B cell (primary cell): Measurements from ENCODE around the gene CLEC1B. TPM values are rescaled to one million over a fixed set of nuclear protein-coding genes. Genes with fewer than 3 reads are reported as not detected.

Source experiments
- ATAC-seq: fragments of 200-7000 bp; cut with Tn5 transposase; one replicate; pipeline ENCODE4 v1.10.0; 2021; ENCODE audit warnings: low read depth, mild to moderate bottlenecking, moderate number of reproducible peaks, moderate library complexity
- CTCF ChIA-PET: fragments of 350-600 bp; sonication (Branson Sonifier 250); formaldehyde crosslinking; loops from one replicate; lab custom pipeline; 2021; ENCODE audit warnings: antibody characterized with exemption, inconsistent platforms; lab: Charles Lee
- POLR2A ChIA-PET: fragments of 350-600 bp; sonication (Branson Sonifier 250); formaldehyde crosslinking; loops from one replicate; lab custom pipeline; 2021; ENCODE audit warnings: antibody characterized with exemption; lab: Charles Lee
- DNase-seq: peaks from one replicate; pipeline ENCODE4 v3.0.0; 2013
- H2AFZ ChIP-seq: 2 replicates; pipeline ENCODE4 v1.6.1; 2012; ENCODE audit warnings: mild to moderate bottlenecking, low read depth, low read length; ENCODE audit not compliant: insufficient read depth, poor library complexity, severe bottlenecking
- H3K27ac ChIP-seq, 2 donors: 1 replicate in 1 of 2; 2 replicates in 1 of 2; pipeline ENCODE4 v1.5.1; 2012 to 2013; ENCODE audit warnings: low read length in 2 of 2, mild to moderate bottlenecking in 2 of 2, moderate library complexity in 1 of 2
- H3K27me3 ChIP-seq, 4 experiments: fragments of 200-600 bp in 1 of 4; sonication (generic) in 1 of 4; replicated peaks in 1 of 4; 1 replicate in 2 of 4; 2 replicates in 2 of 4; pipeline versions ENCODE4 v1.6.1 to v1.7.0; 2013 to 2016; ENCODE audit warnings: low read length in 3 of 4, mild to moderate bottlenecking in 2 of 4, mixed read lengths in 1 of 4, moderate library complexity in 1 of 4; ENCODE audit not compliant: insufficient read depth in 4 of 4, control insufficient read depth in 3 of 4; ENCODE audit errors: control extremely low read depth in 1 of 4
- H3K36me3 ChIP-seq, 2 experiments: replicated peaks in 1 of 2; 1 replicate in 1 of 2; 2 replicates in 1 of 2; pipeline versions ENCODE4 v1.6.1 to v1.7.1; 2013; ENCODE audit warnings: low read length in 1 of 2; ENCODE audit not compliant: insufficient read depth in 2 of 2, control insufficient read depth in 1 of 2; ENCODE audit errors: control extremely low read depth in 1 of 2, extremely low read depth in 1 of 2
- H3K4me1 ChIP-seq, 2 donors: fragments of 200-600 bp in 1 of 2; sonication (generic) in 1 of 2; 1 replicate in 1 of 2; 2 replicates in 1 of 2; pipeline versions ENCODE4 v1.5.1 to v1.6.1; 2013 to 2017; ENCODE audit warnings: low read length in 2 of 2; ENCODE audit not compliant: control insufficient read depth in 2 of 2, insufficient read depth in 2 of 2
- H3K4me2 ChIP-seq: replicated peaks from 2 replicates; pipeline ENCODE3; 2012; ENCODE audit warnings: mild to moderate bottlenecking, low read depth, low read length; ENCODE audit not compliant: poor library complexity, severe bottlenecking
- H3K4me3 ChIP-seq, 5 experiments: fragments of 200-600 bp in 1 of 5; sonication (generic) in 1 of 5; 1 replicate in 3 of 5; 2 replicates in 2 of 5; pipeline versions ENCODE4 v1.5.1 to v1.7.0; 2011 to 2016; ENCODE audit warnings: low read length in 4 of 5, mild to moderate bottlenecking in 4 of 5, low read depth in 2 of 5, control low read depth in 1 of 5, moderate library complexity in 1 of 5; ENCODE audit not compliant: insufficient read depth in 1 of 5; ENCODE audit errors: control extremely low read depth in 1 of 5, extremely low read depth in 1 of 5
- H3K79me2 ChIP-seq: fragments of 200-600 bp; sonication (generic); one replicate; pipeline ENCODE4 v1.6.0; 2016; ENCODE audit warnings: low read length; ENCODE audit not compliant: control insufficient read depth, insufficient read depth
- H3K9ac ChIP-seq: fragments of 200-600 bp; sonication (generic); 2 replicates; pipeline ENCODE4 v1.6.1; 2017; ENCODE audit warnings: mild to moderate bottlenecking, low read length, moderate library complexity
- H3K9me3 ChIP-seq, 3 donors: one replicate each; pipeline versions ENCODE4 v1.6.1 to v1.7.1; 2013; ENCODE audit warnings: low read length in 2 of 3; ENCODE audit not compliant: control insufficient read depth in 2 of 3, insufficient read depth in 1 of 3; ENCODE audit errors: control extremely low read depth in 1 of 3
- H4K20me1 ChIP-seq: 2 replicates; pipeline ENCODE4 v1.6.0; 2012; ENCODE audit warnings: mild to moderate bottlenecking, low read length; ENCODE audit not compliant: insufficient read depth, control insufficient read depth, poor library complexity, severe bottlenecking
- H3K27ac Mint-ChIP-seq: one replicate; pipeline ENCODE4 v1.8.0; 2021; ENCODE audit warnings: mixed read lengths
- H3K27me3 Mint-ChIP-seq: one replicate; pipeline ENCODE4 v1.8.0; 2021; ENCODE audit warnings: mixed read lengths
- H3K4me1 Mint-ChIP-seq: one replicate; pipeline ENCODE4 v1.8.0; 2021; ENCODE audit warnings: mixed read lengths
- H3K4me3 Mint-ChIP-seq: one replicate; pipeline ENCODE4 v1.8.0; 2021; ENCODE audit warnings: mixed read lengths
- H3K9me3 Mint-ChIP-seq: one replicate; pipeline ENCODE4 v1.8.0; 2022; ENCODE audit warnings: mixed read lengths; ENCODE audit not compliant: insufficient read depth
- EZH2 ChIP-seq: IDR thresholded peaks from 2 replicates; pipeline ENCODE4 v1.6.1; 2012; ENCODE audit warnings: borderline replicate concordance, low read depth, mild to moderate bottlenecking, moderate library complexity, low read length; ENCODE audit not compliant: insufficient read depth, poor library complexity, severe bottlenecking
- WGBS: methylation state at CpG from one replicate; pipeline ENCODE4 v1.1.5; 2013; ENCODE audit warnings: missing lambda C conversion rate; ENCODE audit not compliant: insufficient coverage; 5-methylcytosine and 5-hydroxymethylcytosine counted together
- intact Hi-C: fragments of 100-400 bp; cut with micrococcal nuclease; formaldehyde crosslinking; loops from one replicate; pipeline ENCODE4 v1.10.0; 2022
- polyA plus RNA-seq: library from polyadenylated mRNA; depleted of rRNA; stranded (reverse); fragments of >200 nt; gene quantifications from 2 replicates; pipeline ENCODE4 v1.2.3, GENCODE V29; 2012
- total RNA-seq, 2 donors: library from RNA; stranded (reverse); fragments of 120-200 nt in 1 of 2; gene quantifications; 1 replicate in 1 of 2; 2 replicates in 1 of 2; pipeline versions ENCODE4 v1.2.3 to v1.2.4, GENCODE V29; 2013 to 2022
- TF ChIP-seq, protein P1 (sequence below): fragments of 200-600 bp; IDR thresholded peaks from one replicate; pipeline ENCODE4 v1.8.0; 2022; ENCODE audit warnings: antibody characterized with exemption, mild to moderate bottlenecking

CLEC1B gene
- total and polyA plus RNA-seq, 2 donors (not counting 1 experiment from before 2014, with no cell fraction given) = not detected

DNA sequence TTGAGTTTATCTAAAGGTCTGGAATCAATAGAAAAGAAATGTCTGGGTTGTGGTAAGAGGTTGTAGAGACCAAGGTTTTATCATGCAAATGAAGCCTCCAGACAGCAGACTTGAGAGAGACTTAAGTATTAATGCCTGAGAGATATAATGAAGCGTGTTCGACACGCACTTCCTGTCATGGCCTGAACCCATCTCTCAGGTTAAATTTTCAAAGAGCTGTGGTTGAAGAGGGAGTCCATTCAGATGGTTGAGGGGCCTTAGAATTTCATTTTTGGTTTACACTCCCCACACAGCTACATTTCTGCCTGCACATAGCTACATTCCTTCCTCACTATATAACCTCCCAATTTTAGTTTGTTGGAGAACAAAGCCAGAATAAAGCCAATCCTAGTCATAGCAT is 37.8 kb downstream of the CLEC1B start:
- Histone ChIP-seq H3K27me3 (no peaks in the 10 kb centered on the region), H3K9ac (peak overlapping the region; percentile 44), H3K36me3 (no peaks in the 10 kb centered on the region), H3K4me3 (peak overlapping the region in 1 of 5 experiments; percentile 17), H3K4me1 (peaks cover 29 to 33% of the 10 kb centered on the region in 2 donors), H3K79me2 (no peaks in the 10 kb centered on the region), H2AFZ (peak overlapping the region; percentile 24), H3K4me2 (peak overlapping the region; percentile 63), H4K20me1 (no peaks in the 10 kb centered on the region), H3K27ac (no peak overlapping the region), H3K9me3 (no peaks in the 10 kb centered on the region)
- intact Hi-C loops = no loop called here
- WGBS = no CpG with 5 or more reads among the region's 3 CpGs
- H3K27me3 Mint-ChIP-seq = no peaks in the 10 kb centered on the region
- TF ChIP-seq, protein P1, sequence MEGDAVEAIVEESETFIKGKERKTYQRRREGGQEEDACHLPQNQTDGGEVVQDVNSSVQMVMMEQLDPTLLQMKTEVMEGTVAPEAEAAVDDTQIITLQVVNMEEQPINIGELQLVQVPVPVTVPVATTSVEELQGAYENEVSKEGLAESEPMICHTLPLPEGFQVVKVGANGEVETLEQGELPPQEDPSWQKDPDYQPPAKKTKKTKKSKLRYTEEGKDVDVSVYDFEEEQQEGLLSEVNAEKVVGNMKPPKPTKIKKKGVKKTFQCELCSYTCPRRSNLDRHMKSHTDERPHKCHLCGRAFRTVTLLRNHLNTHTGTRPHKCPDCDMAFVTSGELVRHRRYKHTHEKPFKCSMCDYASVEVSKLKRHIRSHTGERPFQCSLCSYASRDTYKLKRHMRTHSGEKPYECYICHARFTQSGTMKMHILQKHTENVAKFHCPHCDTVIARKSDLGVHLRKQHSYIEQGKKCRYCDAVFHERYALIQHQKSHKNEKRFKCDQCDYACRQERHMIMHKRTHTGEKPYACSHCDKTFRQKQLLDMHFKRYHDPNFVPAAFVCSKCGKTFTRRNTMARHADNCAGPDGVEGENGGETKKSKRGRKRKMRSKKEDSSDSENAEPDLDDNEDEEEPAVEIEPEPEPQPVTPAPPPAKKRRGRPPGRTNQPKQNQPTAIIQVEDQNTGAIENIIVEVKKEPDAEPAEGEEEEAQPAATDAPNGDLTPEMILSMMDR = no peak
- TF ChIP-seq EZH2 = no peak
- ChIA-PET POLR2A (no interaction called here), CTCF (no interaction called here)
- H3K9me3 Mint-ChIP-seq = no peaks in the 10 kb centered on the region
- ATAC-seq = peak; percentile 24
- no peak overlapping the region for H3K27ac Mint-ChIP-seq
- H3K4me3 Mint-ChIP-seq = peak overlapping the region; percentile 61
- no peak for DNase-seq
- H3K4me1 Mint-ChIP-seq = peaks cover 35% of the 10 kb centered on the region

DNA sequence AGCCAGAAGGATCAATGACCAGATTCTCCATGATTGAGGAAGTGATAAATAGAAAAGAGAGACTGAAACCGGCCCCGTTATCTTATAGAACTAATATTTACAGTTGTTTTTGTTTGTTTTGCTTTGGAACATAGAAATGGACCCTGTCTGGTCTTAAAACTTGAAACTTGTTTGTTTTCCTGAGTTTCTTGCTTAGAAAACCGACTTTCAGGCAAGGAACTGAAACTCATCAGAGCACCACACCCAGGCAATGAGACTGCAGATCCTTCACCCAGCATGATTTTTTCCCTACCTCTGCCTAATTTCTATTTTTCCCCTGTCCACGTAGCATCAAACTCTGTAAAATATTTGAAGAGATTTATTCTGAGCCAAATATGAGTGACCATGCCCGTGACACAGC is 38.3 kb downstream of the CLEC1B start:
- Histone ChIP-seq H3K9ac (peak overlapping the region; percentile 44), H3K4me3 (peak overlapping the region in 1 of 5 experiments; percentile 17), H3K27ac (peak overlapping the region in 1 of 2 donors; percentile 23), H3K9me3 (no peaks in the 10 kb centered on the region), H3K79me2 (no peaks in the 10 kb centered on the region), H2AFZ (peak overlapping the region; percentile 24), H4K20me1 (no peaks in the 10 kb centered on the region), H3K27me3 (no peaks in the 10 kb centered on the region), H3K4me2 (peak overlapping the region; percentile 63), H3K36me3 (no peaks in the 10 kb centered on the region), H3K4me1 (peaks cover 29 to 33% of the 10 kb centered on the region in 2 donors)
- Mint-ChIP-seq H3K4me1 (peaks cover 35% of the 10 kb centered on the region), H3K9me3 (no peaks in the 10 kb centered on the region), H3K4me3 (peak overlapping the region; percentile 61), H3K27me3 (no peaks in the 10 kb centered on the region), H3K27ac (no peak overlapping the region)
- no CpG with 5 or more reads among the region's 5 CpGs for WGBS
- POLR2A ChIA-PET = no interaction called here
- ATAC-seq = no peak
- peak; percentile 33 for DNase-seq
- no peak for TF ChIP-seq EZH2
- TF ChIP-seq, protein P1 = no peak
- intact Hi-C loops = no loop called here
- CTCF ChIA-PET = no interaction called here
